IMR-90 (cell line): ENCODE data around the gene NDUFA13. TPM values are rescaled to one million over a fixed set of nuclear protein-coding genes. Genes with fewer than 3 reads are reported as not detected.
A peak's percentile ranks its signal among the peaks of the same experiment; 100 is the strongest.

Experiments
- ATAC-seq: fragments of 200-7000 bp; cut with Tn5 transposase; 2 replicates; pipeline ENCODE4 v1.9.1; 2020; ENCODE audit warnings: low read depth, mild to moderate bottlenecking, moderate library complexity
- BruUV-seq: library from RNA; stranded (reverse); fragments of 400-500 nt; replicated peaks from 2 replicates; lab custom pipeline; 2021; lab: Mats Ljungman, UMichigan
- CTCF ChIA-PET: fragments of 300-600 bp; formaldehyde crosslinking; extraction: SDS; loops from one replicate; lab custom pipeline; 2021; ENCODE audit warnings: antibody characterized with exemption; lab: Yijun Ruan, JAX
- POLR2A ChIA-PET: fragments of 300-600 bp; sonication (Branson Sonifier 250); formaldehyde crosslinking; loops from one replicate; lab custom pipeline; 2022; ENCODE audit warnings: antibody characterized with exemption; ENCODE audit not compliant: unreplicated experiment; lab: Charles Lee
- DNase-seq: peaks from one replicate; pipeline ENCODE4 v3.0.0; 2013
- H2AFZ ChIP-seq: replicated peaks from 2 replicates; pipeline ENCODE3; 2013; ENCODE audit warnings: low read length, mild to moderate bottlenecking; ENCODE audit not compliant: poor library complexity
- H2AK5ac ChIP-seq: 2 replicates; pipeline ENCODE4 v1.6.1; 2013; ENCODE audit warnings: low read depth, low read length, inconsistent platforms
- H2AK9ac ChIP-seq: replicated peaks from 2 replicates; pipeline ENCODE3; 2013; ENCODE audit warnings: mild to moderate bottlenecking, low read depth, low read length, moderate library complexity; ENCODE audit not compliant: poor library complexity
- H2BK120ac ChIP-seq: 2 replicates; pipeline ENCODE4 v1.6.1; 2013; ENCODE audit warnings: low read depth, low read length, inconsistent platforms
- H2BK15ac ChIP-seq: 3 replicates; pipeline ENCODE4 v1.6.1; 2013; ENCODE audit warnings: low read depth, low read length, inconsistent platforms
- H2BK20ac ChIP-seq: 2 replicates; pipeline ENCODE4 v1.6.1; 2013; ENCODE audit warnings: low read depth, mild to moderate bottlenecking, inconsistent platforms, low read length, moderate library complexity
- H2BK5ac ChIP-seq: 2 replicates; pipeline ENCODE4 v1.6.1; 2013; ENCODE audit warnings: mild to moderate bottlenecking, low read depth, low read length, inconsistent platforms; ENCODE audit not compliant: poor library complexity, severe bottlenecking
- H3K14ac ChIP-seq: replicated peaks from 2 replicates; pipeline ENCODE4 v1.6.1; 2013; ENCODE audit warnings: low read depth, low read length, inconsistent platforms
- H3K18ac ChIP-seq: 2 replicates; pipeline ENCODE4 v1.6.1; 2013; ENCODE audit warnings: low read depth, low read length, control low read depth
- H3K23ac ChIP-seq: 2 replicates; pipeline ENCODE4 v1.6.1; 2013; ENCODE audit warnings: low read depth, low read length, inconsistent platforms
- H3K27ac ChIP-seq: 2 replicates; pipeline ENCODE4 v1.5.1; 2013; ENCODE audit warnings: mild to moderate bottlenecking, control low read depth, low read length; ENCODE audit not compliant: insufficient read depth
- H3K27me3 ChIP-seq: 2 replicates; pipeline ENCODE4 v1.6.1; 2013; ENCODE audit warnings: low read length; ENCODE audit not compliant: control insufficient read depth, insufficient read depth
- H3K36me3 ChIP-seq: 2 replicates; pipeline ENCODE4 v1.6.1; 2013; ENCODE audit warnings: low read length, mixed read lengths; ENCODE audit not compliant: control insufficient read depth, insufficient read depth
- H3K4ac ChIP-seq: 2 replicates; pipeline ENCODE4 v1.6.1; 2013; ENCODE audit warnings: low read depth, low read length, inconsistent platforms
- H3K4me1 ChIP-seq: 2 replicates; pipeline ENCODE4 v1.6.1; 2013; ENCODE audit warnings: low read length, mixed read lengths; ENCODE audit not compliant: control insufficient read depth, insufficient read depth
- H3K4me2 ChIP-seq: 2 replicates; pipeline ENCODE4 v1.6.1; 2013; ENCODE audit warnings: low read depth, mild to moderate bottlenecking, control low read depth, low read length, moderate library complexity
- H3K4me3 ChIP-seq: 2 replicates; pipeline ENCODE4 v1.5.1; 2013; ENCODE audit warnings: low read depth, mild to moderate bottlenecking, control low read depth, low read length, moderate library complexity; ENCODE audit not compliant: insufficient read depth
- H3K56ac ChIP-seq: 2 replicates; pipeline ENCODE4 v1.6.1; 2013; ENCODE audit warnings: low read length, inconsistent platforms; ENCODE audit not compliant: insufficient read depth; ENCODE audit errors: extremely low read depth
- H3K79me1 ChIP-seq, 2 experiments: 2 replicates each; pipeline ENCODE4 v1.6.1; 2013; ENCODE audit warnings: low read length in 2 of 2, inconsistent platforms in 1 of 2, low read depth in 1 of 2
- H3K9ac ChIP-seq: 2 replicates; pipeline ENCODE4 v1.6.1; 2013; ENCODE audit warnings: low read depth, low read length, control low read depth
- H3K9me1 ChIP-seq: 2 replicates; pipeline ENCODE4 v1.6.1; 2013; ENCODE audit warnings: low read length, inconsistent platforms; ENCODE audit not compliant: insufficient read depth
- H3K9me3 ChIP-seq: 2 replicates; pipeline ENCODE4 v1.6.1; 2013; ENCODE audit warnings: low read length; ENCODE audit not compliant: control insufficient read depth, insufficient read depth
- H4K20me1 ChIP-seq: 2 replicates; pipeline ENCODE4 v1.6.1; 2013; ENCODE audit warnings: low read length, inconsistent platforms; ENCODE audit not compliant: insufficient read depth
- H4K5ac ChIP-seq: 2 replicates; pipeline ENCODE4 v1.6.1; 2013; ENCODE audit warnings: mild to moderate bottlenecking, low read depth, low read length, control low read depth
- H4K8ac ChIP-seq, 2 experiments: 2 replicates each; pipeline ENCODE4 v1.6.1; 2013; ENCODE audit warnings: low read depth in 2 of 2, low read length in 2 of 2, control low read depth in 1 of 2, inconsistent platforms in 1 of 2
- H4K91ac ChIP-seq: 2 replicates; pipeline ENCODE4 v1.6.1; 2013; ENCODE audit warnings: low read depth, low read length, inconsistent platforms; ENCODE audit not compliant: insufficient read depth
- MAZ ChIP-seq: IDR thresholded peaks from 2 replicates; pipeline ENCODE4 v1.6.1; 2012; ENCODE audit warnings: low read depth, mild to moderate bottlenecking, low read length, improper control_type of control experiment, moderate library complexity, borderline replicate concordance
- NFE2L2 ChIP-seq: fragments of 150-350 bp; IDR thresholded peaks from 2 replicates; pipeline ENCODE4 v1.6.1; 2016; ENCODE audit warnings: low read depth, mild to moderate bottlenecking, low read length
- WGBS, 2 experiments: methylation state at CpG; one replicate each; pipeline versions ENCODE4 v1.1.5 to v1.1.7; 2013; ENCODE audit warnings: missing lambda C conversion rate in 2 of 2; ENCODE audit not compliant: insufficient read length in 1 of 2; ENCODE audit errors: extremely low coverage in 2 of 2; 5-methylcytosine and 5-hydroxymethylcytosine counted together
- dilution Hi-C: fragments of 300-500 bp; cut with HindIII; formaldehyde crosslinking; loops from one replicate; pipeline ENCODE4 v1.14.3; 2018; ENCODE audit warnings: low sequenced_read_pairs; ENCODE audit not compliant: unreplicated experiment
- in situ Hi-C: fragments of 300-500 bp; cut with MboI; formaldehyde crosslinking; loops from 3 replicates; pipeline ENCODE4 v1.14.3; 2019; ENCODE audit warnings: low sequenced_read_pairs, inconsistent platforms, mixed read lengths
- intact Hi-C: fragments of 100-400 bp; cut with micrococcal nuclease; formaldehyde crosslinking; loops from 2 replicates; pipeline ENCODE4 v1.10.0; 2022
- polyA plus RNA-seq, 3 experiments: library from polyadenylated mRNA; depleted of rRNA; stranded (reverse); fragments of >200 nt; gene quantifications; 2 replicates each; pipeline ENCODE4 v1.2.3, GENCODE V29; 2012; ENCODE audit warnings: low replicate concordance in 1 of 3
- total RNA-seq: library from RNA; depleted of rRNA; stranded (reverse); fragments of >200 nt; gene quantifications from 2 replicates; pipeline ENCODE4 v1.2.3, GENCODE V29; 2012

Gene NDUFA13
- total and polyA plus RNA-seq, 2 of the 4 experiments (the other 2 are of a cell fraction) = 30.6 to 667 TPM

- Histone ChIP-seq H2AFZ (no peak overlapping the region), H2BK5ac (no peak overlapping the region), H3K23ac (no peak overlapping the region), H3K79me1 (peaks cover 0 to 9% of the 10 kb centered on the region in 2 experiments; a peak in 1 of 4 replicates), H3K4me1 (peaks cover 7% of the 10 kb centered on the region), H4K20me1 (peaks cover 22% of the 10 kb centered on the region), H2AK9ac (no peak overlapping the region), H3K14ac (no peak overlapping the region), H2AK5ac (no peak overlapping the region), H3K18ac (no peak overlapping the region), H4K91ac (no peak overlapping the region), H4K5ac (no peak overlapping the region), H3K4me3 (no peak overlapping the region), H2BK20ac (no peak overlapping the region), H2BK120ac (no peak overlapping the region), H3K27ac (no peak overlapping the region), H3K4ac (no peak overlapping the region), H2BK15ac (no peak overlapping the region), H3K56ac (no peak overlapping the region), H3K36me3 (peaks cover 20% of the 10 kb centered on the region; the same call in 1 of the 2 replicates), H3K9ac (no peak overlapping the region), H3K9me3 (no peaks in the 10 kb centered on the region), H3K4me2 (no peak overlapping the region), H3K9me1 (no peaks in the 10 kb centered on the region), H3K27me3 (no peaks in the 10 kb centered on the region), H4K8ac (no peak overlapping the region)
- no TSS peak for BruUV-seq
- ATAC-seq (peak; percentile 28), DNase-seq (peak; percentile 36)
- no CpG with 5 or more reads among the region's 9 CpGs for WGBS, 2 experiments
- intact Hi-C loops (no loop called here), dilution Hi-C loops (no loop called here), in situ Hi-C loops (loop anchor here (25.0 kb wide), 1 partner anchor 432 kb away; no protein-coding TSS in a partner anchor)
- peak; percentile 56; the same call in 1 of the 2 replicates for TF ChIP-seq MAZ
- no peak for TF ChIP-seq NFE2L2
- CTCF ChIA-PET = interaction anchor here (0.7 to 1.2 kb wide), 3 partner anchors 21 to 119 kb away, joined by 3 read pairs; no protein-coding TSS in a partner anchor
- POLR2A ChIA-PET = no interaction called here
Observed at GRCh38 chr19:19530423-19530804, 14.4 kb downstream of the NDUFA13 start.
